Esophagus muscularis mucosa (tissue), 4 donors: ENCODE results near the gene GRK2. TPM values are rescaled to one million over a fixed set of nuclear protein-coding genes. Genes with fewer than 3 reads are reported as not detected.
"Not testable (repeated sequence)": the region's sequence is repeated elsewhere in the genome, so short reads cannot be mapped to it uniquely, and the experiment has no call there.

ENCODE experiments used
- DNase-seq: peaks from one replicate; pipeline ENCODE4 v3.0.0-alpha.2; 2017; ENCODE audit errors: extremely low spot score
- H3K27ac ChIP-seq, 4 donors: fragments of 200-600 bp; sonication (generic); replicated peaks in 1 of 4; 1 replicate in 3 of 4; 2 replicates in 1 of 4; pipeline ENCODE4 v1.5.1; 2016 to 2019; ENCODE audit warnings: mild to moderate bottlenecking in 1 of 4
- H3K27me3 ChIP-seq, 4 donors: fragments of 200-600 bp; sonication (generic); one replicate each; pipeline versions ENCODE4 v1.5.1 to v1.6.0; 2016 to 2019
- H3K36me3 ChIP-seq, 4 donors: fragments of 200-600 bp; sonication (generic); one replicate each; pipeline ENCODE4 v1.5.1; 2016 to 2019
- H3K4me1 ChIP-seq, 4 donors: fragments of 200-600 bp; sonication (generic); one replicate each; pipeline ENCODE4 v1.5.1; 2016 to 2019
- H3K4me3 ChIP-seq, 4 donors: fragments of 200-600 bp; sonication (generic); 1 replicate in 2 of 4; 2 replicates in 2 of 4; pipeline ENCODE4 v1.5.1; 2016 to 2019; ENCODE audit warnings: mild to moderate bottlenecking in 4 of 4, moderate library complexity in 1 of 4
- H3K9me3 ChIP-seq, 4 donors: fragments of 200-600 bp; sonication (generic); 1 replicate in 3 of 4; 2 replicates in 1 of 4; pipeline ENCODE4 v1.5.1; 2016 to 2019
- CTCF ChIP-seq, 3 experiments: fragments of 200-600 bp in 2 of 3; fragments of 450-650 bp in 1 of 3; sonication (generic) in 2 of 3; IDR thresholded peaks; one replicate each; pipeline ENCODE4 v1.5.1; 2017 to 2019; ENCODE audit warnings: antibody characterized with exemption in 3 of 3, mild to moderate bottlenecking in 2 of 3, moderate library complexity in 1 of 3
- EP300 ChIP-seq: sonication (generic); formaldehyde crosslinking; IDR thresholded peaks from one replicate; pipeline ENCODE4 v1.6.1; 2017; ENCODE audit warnings: antibody characterized with exemption
- POLR2A ChIP-seq: fragments of 450-650 bp; IDR thresholded peaks from one replicate; pipeline ENCODE4 v1.6.1; 2017; ENCODE audit warnings: antibody characterized with exemption, moderate library complexity, mild to moderate bottlenecking, low read depth
- POLR2AphosphoS5 ChIP-seq, 2 donors: sonication (generic); formaldehyde crosslinking; IDR thresholded peaks; one replicate each; pipeline ENCODE4 v1.6.1; 2017; ENCODE audit warnings: antibody characterized with exemption in 2 of 2
- WGBS: methylation state at CpG from one replicate; pipeline ENCODE4 v1.1.5; 2018; 5-methylcytosine and 5-hydroxymethylcytosine counted together
- intact Hi-C: fragments of 100-400 bp; cut with DNase I; formaldehyde crosslinking; loops from one replicate; pipeline ENCODE4 v1.15.1; 2023
- total RNA-seq, 4 donors: library from RNA; depleted of rRNA; stranded (reverse); fragments of >200 nt; gene quantifications; one replicate each; pipeline versions ENCODE4 v1.1.0 to v1.2.1, GENCODE V29; 2016

GRK2 gene
- total RNA-seq, 4 donors from 2014 or later = 46.9 to 68.8 (median 59.5) TPM

DNA sequence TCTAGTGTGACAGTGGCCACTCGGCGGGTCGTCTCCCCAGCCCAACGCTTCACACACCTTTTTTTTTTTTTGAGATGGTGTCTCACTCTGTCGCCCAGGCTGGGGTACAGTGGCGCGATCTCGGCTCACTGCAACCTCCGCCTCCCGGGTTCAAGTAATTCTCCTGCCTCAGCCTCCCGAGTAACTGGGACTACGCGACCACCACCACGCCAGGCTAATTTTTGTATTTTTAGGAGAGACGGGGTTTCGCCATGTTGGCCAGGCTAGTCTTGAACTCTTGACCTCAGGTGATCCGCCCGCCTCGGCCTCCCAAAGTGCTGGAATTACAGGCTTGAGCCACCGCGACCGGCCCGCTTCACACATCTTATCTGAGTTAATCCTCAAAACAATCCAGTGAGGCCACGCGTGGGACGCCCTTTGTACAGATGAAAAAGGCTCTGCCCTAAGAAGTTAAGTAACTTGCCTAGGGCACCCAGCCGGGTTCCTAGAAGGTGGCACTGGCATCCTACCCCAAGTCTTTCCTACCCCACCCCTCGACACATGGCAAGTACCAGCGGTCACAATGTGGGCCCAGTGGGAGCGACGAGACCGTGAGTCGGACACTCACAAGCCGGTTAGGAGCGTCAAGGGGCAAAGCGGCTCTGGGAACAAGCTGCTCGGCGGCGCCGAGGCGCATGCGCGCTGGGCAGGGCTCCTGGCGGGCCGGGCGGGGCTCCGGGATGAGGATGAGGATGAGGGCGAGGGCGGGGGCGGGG is 5.2 kb upstream of the GRK2 start:
- H3K27me3 ChIP-seq, DNase-seq, H3K9me3 ChIP-seq: not testable (repeated sequence)
- Histone ChIP-seq H3K4me1 (peaks cover 21 to 42% (median 33%) of the 10 kb centered on the region in 4 donors), H3K36me3 (peaks cover 7 to 19% (median 13%) of the 10 kb centered on the region in 4 donors), H3K27ac (peak overlapping the region in 3 of 4 donors; percentile 0 to 57 (median 10)), H3K4me3 (peak overlapping the region; percentile 49 to 57 (median 52))
- TF ChIP-seq POLR2AphosphoS5 (IDR thresholded peaks at IDR 0.05) = peak in 1 of 2 donors; percentile 27
- 68% methylated on average over 23 of the region's 50 CpGs for WGBS
- intact Hi-C loops = loop anchor here (5.0 kb wide), 1 partner anchor 121 kb away; no protein-coding TSS in a partner anchor

DNA sequence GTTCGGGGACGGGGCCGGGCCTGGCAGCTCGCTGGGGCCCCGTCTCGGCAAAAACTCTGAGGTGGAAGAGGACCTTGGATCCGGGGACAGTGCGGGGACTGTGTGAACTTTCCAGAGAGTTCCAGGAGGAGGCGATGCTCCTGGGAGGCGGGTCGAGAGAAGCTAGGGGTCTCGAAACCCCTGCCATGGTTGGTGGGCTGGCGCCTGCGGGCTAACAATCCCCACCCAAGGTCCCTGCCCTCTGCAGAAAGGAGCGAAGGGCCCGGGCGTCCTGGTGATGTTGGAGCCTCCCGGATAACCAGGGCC is 4.7 kb upstream of the GRK2 start:
- peak in 1 of 3 experiments; percentile 20 for TF ChIP-seq CTCF (IDR thresholded peaks at IDR 0.05)
- TF ChIP-seq EP300 = no peak
- no peaks in the 10 kb centered on the region for H3K9me3 ChIP-seq
- H3K27me3 ChIP-seq = no peaks in the 10 kb centered on the region
- H3K4me1 ChIP-seq = peaks cover 21 to 43% (median 34%) of the 10 kb centered on the region in 4 donors
- H3K4me3 ChIP-seq = peak overlapping the region; percentile 49 to 57 (median 52)
- H3K27ac ChIP-seq = peak overlapping the region in 3 of 4 donors; percentile 0 to 57 (median 10)
- DNase-seq = no peak
- intact Hi-C loops = loop anchor here (5.0 kb wide), 1 partner anchor 121 kb away; no protein-coding TSS in a partner anchor
- peaks cover 2 to 14% (median 8%) of the 10 kb centered on the region in 4 donors for H3K36me3 ChIP-seq
- 13% methylated on average over 14 of the region's 18 CpGs for WGBS

DNA sequence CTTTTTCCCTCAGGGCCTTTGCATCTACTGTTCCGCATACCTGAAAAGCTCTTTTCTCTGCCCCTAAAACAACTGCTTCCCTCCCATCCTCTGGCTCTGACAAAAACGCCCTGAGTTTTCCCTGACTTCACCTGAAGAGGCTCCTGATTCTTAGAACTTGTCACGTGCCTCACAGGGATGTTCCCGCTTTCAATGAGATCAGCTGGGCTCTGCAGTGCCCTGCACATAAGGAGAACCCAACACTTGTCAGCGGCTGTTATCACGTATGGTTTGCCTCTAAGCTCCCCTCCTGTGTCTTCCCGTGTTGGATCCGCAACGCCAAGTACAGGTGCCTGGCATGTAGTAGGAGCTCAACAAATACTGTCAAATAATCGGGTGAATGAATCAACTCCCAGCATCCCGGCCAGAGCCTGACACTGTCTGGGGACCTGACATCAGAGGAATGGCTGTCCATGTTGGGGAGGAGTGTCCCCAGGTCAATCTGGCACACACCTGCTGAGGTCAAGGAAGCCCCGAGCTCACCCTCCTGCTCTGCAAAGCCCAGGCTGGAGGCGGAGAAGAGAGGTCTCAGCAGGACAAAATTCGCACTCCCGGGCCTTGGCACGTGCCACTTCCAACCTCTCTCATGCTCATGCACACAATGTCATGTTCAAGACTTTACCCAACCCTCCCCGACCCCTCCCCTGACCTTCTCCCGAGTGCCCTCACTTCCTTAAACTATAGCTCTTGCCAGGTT is 4.2 kb upstream of the GRK2 start:
- Histone ChIP-seq H3K27ac (peak overlapping the region in 2 of 4 donors; percentile 35 to 57), H3K9me3 (no peaks in the 10 kb centered on the region), H3K4me3 (peak overlapping the region; percentile 49 to 57 (median 52)), H3K4me1 (peaks cover 22 to 48% (median 36%) of the 10 kb centered on the region in 4 donors), H3K36me3 (peaks cover 0 to 9% (median 3%) of the 10 kb centered on the region in 4 donors), H3K27me3 (no peaks in the 10 kb centered on the region)
- no peak for DNase-seq
- intact Hi-C loops = loop anchor here (1.0 to 5.0 kb wide), 2 partner anchors 55 to 120 kb away; no protein-coding TSS in a partner anchor
- 55% methylated on average over 13 of the region's 18 CpGs for WGBS
- TF ChIP-seq POLR2AphosphoS5 (IDR thresholded peaks at IDR 0.05) = no peak
- no peak for TF ChIP-seq POLR2A

DNA sequence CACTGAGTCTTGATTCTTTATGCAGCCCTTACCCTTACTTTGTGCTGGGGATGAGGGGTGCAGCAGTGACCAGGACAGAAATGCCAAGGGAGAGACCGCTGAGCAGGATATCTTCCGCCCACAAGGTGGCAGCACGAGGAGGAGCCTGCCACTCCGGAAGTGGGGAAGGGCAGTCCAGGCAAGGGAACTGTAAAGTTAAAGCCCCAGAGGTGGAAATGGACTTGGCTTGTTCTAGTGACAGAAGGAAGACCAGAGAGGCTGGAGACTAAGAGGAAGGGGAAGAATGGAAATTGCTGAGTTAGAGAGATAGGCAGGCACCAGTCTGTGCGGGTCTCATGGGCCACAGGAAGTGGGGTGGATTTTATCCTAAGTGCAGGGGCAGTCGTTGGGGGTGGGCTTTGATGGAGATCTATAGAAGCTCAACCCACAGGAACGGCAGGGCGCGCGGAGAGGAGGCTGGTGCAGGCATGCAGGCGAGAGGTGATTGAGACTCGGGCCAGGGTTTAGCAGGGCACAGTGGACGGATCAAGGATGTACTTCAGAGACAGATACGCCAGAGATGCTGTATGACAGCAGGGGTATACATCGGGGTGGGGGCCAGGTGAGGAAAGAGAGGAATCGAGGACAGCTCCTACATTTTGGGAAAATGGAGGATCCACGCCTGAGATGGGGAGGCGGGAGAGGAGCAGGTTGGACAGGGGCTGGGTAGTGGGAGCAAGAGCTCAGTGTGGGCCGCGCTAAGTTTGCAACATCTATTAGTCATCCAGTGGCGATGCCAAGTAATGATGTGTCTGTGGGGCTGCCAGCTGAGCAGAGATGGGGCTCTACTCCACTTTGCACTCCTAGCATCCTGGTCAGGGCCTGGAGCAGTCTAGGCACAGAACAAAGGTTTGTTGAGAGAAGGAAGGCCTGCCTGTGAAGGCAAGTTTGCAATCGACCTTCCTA is 3.3 kb upstream of the GRK2 start:
- Histone ChIP-seq H3K27ac (peak overlapping the region; percentile 35 to 65 (median 55)), H3K36me3 (peaks cover 0 to 4% (median 2%) of the 10 kb centered on the region in 4 donors), H3K4me3 (peak overlapping the region in 2 of 4 donors; percentile 7 to 8)

More for the DNA sequence above, 3.3 kb upstream of the GRK2 start:
- TF ChIP-seq POLR2AphosphoS5 (IDR thresholded peaks at IDR 0.05) (peak; percentile 45 to 68), POLR2A (no peak), EP300 (no peak), CTCF (IDR thresholded peaks at IDR 0.05) (peak; percentile 77 to 92 (median 90))
- intact Hi-C loops = loop anchor here (1.0 to 5.0 kb wide), 2 partner anchors 54 to 119 kb away; no protein-coding TSS in a partner anchor
- H3K27me3 ChIP-seq = no peaks in the 10 kb centered on the region
- no peaks in the 10 kb centered on the region for H3K9me3 ChIP-seq
- H3K4me1 ChIP-seq = peaks cover 31 to 57% (median 44%) of the 10 kb centered on the region in 4 donors
- WGBS = 41% methylated on average over 22 of the region's 22 CpGs
- DNase-seq = no peak
